Measurements from ENCODE around the gene TENT5C.
A peak's percentile ranks its signal among the peaks of the same experiment; 100 is the strongest.

TENT5C gene

DNA sequence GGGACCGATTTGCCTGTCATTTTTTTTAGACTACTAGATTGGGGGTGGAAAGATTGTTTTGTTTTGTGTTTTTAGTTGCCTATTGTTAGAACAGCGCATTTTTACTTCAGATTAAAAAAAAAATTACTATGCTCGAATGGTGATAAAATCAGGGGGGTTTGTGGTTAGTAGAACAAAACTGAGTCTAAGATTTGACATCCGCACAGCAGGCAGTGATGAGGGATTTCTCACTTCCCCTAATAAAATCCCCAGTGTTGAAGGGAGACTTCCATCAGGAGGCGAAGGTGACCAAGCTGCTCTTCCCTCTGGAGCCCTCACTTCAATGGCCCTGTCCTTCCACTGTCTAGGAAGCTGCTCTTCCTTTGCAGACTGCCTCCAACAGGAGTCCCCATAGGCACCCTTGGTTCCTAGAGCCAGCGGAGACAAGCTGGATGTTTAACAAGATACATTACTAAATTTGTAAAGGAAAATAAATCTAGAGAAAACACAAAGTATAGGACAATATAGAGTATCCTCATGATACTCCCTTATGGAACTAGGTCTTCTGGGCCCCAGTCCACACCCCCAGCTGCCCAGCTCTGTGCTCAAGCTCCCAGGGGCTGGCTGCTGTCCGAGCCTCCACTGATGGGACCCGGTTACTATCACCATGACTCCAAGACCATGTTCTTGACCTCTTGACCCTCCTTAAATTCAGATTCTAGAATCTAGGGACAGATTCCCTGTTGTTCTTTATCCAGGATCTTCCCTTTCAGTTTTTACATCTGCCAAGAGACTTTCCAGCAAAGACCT is 31.0 kb downstream of the TENT5C start:
- DNase-seq = peak in 1 of 5 experiments; percentile 69

DNA sequence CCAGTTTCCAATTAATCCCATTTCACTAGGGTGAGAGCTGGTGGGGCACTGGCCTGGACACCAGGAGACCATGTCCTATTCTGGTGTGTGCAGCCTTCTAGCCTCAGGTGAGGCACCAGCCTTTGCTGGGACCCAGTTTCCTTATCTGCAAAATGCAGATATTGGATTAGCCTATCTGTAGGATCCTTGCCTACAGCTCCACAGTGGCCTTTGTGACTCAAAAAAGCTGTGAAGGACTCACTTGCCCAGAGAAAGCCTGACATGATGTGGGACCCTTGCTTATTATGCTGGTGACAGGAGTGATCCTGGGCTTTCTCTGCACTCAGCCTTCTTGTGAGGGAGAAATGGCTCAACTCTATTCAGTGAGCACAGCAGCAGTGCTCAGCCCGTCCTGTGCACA is 32.3 kb downstream of the TENT5C start:
- DNase-seq = no peak

DNA sequence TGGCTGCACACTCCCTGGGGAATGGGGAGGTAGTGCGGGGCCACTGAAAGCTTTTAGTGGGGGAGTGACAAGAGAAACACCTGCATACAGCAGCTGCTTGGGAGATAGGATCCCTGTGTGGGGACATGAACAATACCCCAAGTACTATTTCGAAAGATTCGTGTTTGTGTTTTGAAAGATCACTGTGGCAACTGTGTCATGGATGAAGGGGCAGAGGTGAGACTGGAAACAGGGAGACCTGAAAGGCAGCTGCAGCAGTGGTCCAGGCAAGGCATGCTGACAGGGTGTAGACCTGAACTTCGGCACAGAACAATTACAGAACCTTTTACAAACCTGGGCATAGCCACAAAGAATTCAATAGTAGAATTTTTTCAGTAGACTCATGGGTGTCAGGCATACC is 32.9 kb downstream of the TENT5C start:
- DNase-seq = no peak

DNA sequence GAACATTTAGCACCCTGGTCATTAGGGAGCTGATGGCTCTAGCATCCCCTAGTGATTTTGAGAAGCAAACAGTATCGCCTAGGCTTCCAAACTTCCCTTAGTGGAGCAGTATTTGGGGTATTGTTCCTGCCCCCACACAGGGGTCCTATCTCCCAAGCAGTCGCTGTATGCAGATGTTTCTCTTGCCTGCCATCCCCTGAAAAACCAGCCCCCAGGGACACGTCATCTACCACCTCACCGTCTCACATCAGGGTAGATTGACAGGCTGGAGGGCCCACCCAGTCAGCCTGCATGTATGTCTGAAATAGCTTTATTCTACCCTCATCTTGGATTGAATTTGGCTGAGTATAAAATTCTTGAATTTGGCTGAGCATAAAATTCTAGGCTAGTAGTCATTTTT is 33.9 kb downstream of the TENT5C start:
- DNase-seq = no peak

DNA sequence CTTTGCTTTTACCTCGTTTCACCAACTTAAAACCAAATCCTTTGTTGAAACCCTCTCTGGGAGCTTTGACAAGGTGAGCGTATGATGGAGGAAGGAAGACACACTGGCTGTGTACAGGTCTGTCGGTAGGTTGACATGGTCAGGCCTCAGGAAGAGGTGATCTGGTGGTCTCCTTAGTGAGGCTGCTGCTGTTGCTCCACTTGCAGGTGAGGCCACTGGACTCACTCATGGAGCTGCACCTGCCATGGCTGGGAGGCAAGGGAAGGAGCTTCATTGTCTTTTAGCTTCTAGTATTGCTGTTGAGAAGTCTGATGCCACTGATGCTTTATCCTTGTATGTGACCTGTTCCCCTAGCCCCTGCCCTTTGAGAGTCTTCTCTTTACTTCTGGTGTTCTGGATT is 35.7 kb downstream of the TENT5C start:
- DNase-seq = no peak

DNA sequence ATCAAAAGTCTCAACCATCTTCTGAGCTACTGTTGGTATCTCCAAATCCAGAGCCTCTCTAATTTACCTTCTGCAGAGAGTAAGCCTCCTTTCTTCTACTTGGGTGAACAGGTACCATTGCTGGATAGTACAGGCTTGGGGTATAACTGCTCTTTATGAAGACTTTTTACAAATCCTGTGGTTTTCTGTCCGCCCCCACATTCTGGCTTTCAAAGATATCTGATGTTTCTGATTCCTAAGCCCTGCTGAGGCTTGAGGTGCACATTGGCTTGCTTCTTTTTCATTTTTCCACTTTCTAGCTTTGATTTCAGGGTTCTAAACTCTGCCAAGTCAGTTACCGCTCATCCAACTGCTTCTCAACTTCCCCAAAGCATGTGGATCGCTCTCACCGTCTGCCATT is 37.1 kb downstream of the TENT5C start:
- DNase-seq = no peak

DNA sequence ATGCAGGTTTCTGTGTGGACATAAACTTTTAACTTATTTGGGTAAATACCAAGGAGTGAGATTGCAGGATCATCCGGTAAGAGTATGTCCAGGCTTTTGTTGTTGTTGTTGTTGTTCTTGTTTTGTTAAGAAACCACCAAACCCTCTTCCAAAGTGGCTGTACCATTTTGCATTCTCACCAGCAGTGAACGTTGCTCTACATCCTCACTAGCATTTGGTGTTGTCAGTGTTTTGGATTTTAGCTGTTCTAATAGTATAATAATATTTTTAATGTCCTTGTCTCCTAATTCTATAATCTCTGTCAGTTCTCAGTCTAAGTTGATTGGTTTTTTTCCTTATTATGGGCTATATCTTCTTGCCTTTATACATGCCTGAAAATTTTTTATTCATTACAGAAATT is 37.8 kb downstream of the TENT5C start:
- no peak for DNase-seq

DNA sequence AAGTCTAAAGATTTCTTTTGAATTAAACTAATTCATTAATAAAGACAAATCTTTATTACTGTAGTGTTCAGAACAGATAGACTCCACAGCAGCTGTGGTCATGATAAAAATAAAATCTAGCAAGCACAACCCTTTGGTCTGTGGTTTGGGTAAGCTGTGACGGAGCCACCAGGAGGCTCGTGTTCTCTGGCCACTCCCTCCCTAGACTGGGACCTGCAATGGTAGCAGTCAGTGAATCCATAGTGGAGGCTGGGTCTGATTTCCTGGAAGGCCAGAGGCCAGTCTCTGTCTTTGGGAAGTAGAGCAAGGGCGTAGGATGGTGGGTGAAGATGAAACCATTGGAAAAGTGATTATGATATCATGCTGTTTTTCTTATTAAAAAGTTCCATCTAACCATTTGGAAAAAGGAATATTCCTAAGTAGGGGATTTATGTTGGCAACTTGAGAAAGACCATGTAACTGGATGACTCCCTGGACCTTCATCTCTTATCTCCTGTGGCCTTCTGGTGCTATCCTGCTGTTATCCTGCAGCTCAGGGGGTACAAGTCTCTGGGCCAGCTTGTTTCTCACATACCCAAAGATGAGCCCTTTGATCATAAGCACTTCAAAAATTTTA is 39.0 kb downstream of the TENT5C start:
- DNase-seq = peak in 2 of 5 experiments; percentile 27 to 69

DNA sequence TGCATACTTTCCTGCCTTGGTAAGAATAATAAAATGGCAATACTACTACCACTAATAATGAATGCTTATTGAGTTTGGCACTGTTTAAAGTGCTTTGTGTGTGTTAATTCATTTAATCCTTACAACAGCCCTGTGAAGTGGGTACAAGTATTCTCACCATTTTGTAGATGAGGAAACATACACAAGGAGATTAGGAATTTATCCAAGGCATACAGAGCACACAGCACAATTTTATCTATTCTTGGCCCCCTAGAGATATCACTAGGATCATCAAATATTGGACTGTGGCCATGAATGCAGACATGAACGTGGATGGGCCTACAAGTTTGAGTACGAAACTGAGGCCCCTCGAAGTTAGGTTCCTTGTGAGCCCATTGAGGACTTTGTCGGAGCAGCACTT is 39.5 kb downstream of the TENT5C start:
- DNase-seq = no peak

DNA sequence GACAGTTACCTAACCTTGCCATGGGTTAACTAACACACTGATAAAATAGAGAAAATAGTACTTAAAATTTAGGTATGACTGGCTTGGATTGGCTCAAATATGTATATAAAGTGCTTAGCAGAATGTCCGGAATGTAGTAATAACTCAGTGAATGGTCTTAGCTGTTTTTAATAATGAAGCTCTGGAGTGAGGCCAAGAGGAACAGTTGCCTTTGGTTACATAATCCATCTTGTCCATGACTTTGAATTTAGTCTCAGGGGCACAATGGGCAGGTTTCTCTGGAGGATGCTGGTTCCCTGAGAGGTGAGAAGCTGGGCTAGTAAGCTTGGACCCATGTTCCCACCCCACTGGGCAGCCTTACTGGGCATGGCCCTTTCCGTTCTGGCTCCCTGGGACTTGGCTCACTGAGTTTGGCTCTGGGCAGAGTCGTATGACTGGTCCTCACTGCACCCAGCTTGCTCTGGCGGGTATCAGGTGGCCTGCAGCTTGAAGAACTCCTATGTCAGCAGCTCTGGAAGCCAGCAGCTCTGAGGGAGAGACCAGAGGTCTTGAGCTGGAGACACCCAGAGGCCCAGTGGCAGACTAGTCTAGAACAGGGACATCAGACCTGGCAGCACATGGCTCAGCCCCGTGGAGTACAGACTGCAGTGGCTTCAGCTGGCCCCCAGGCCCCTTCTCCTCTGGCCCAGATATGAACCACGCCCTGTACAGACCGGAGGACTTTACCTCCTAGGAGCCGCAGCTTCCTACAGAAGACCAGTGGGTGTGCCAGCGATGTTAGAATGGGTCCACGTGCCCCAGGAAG is 40.4 kb downstream of the TENT5C start:
- no peak for DNase-seq

DNA sequence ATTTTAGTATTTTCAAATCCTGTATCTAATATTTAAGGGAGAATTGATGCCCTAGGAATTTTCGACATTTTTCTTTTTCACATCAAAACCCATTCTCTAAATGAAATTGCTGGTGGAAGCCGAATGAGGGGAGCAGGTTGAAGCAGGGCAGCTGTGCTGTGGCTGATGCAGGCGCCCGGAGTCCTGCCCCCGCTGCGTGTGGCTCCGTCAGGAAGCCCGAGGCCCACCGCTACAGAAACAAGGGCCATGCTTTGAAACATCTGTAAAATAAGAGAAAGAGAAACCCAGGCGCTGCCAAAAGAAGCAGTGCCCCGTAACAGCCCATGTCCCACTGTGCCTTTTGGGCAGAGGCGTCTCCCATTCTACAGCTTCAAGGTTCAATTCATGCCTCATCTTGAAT is 41.1 kb downstream of the TENT5C start:
- DNase-seq = no peak

DNA sequence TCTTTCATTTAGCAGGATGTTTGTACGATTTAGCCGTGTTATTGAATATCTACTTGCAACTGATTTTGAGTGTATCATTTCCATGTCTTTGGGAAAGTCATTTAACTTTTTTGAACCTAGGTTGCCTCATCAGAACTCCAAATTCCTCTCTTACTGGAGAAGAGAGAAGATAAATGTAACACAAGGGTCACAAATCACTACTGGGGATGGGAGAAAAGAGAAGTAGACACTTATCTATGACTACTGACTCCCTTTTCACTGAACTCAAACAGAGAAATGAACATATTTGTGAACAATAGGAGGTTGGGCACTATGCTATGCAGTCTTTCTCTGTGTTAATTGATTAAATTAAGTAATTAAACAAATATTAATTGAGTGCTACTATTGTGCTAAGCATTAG is 42.2 kb downstream of the TENT5C start:
- no peak for DNase-seq

DNA sequence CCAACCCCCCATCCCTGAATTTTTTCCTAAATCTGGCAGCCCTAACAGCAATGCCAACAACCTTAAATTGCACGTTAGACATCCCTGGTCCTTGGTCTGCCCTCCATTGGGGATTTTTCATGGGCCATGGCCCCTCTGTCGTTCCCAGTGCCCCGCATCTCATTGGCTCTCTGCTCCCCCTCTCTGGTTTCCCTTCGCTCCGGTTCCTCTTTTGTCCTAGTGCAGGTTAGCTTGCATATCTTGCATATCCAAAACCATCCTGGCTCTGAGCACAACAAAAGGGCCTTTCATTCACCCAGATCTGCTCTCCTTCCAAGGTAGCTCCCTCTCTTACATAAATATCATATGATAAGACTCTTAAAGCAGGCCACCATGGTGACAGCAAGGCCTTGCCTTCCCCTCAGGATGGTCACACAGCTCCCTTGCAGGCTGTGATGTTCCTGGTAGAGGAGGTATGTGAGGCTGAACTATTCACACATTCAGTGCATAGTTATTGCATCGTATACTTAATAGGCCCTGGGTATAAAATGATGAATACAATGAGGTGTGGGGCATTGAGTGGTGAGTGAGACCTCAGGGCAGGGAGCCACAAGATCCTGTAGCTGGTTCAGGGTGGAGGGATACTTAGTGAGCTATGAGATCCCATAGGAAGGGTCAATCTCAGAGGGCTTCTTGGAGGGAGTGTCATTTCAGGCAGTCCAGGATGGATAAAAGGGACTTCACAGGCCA is 45.2 kb downstream of the TENT5C start:
- no peak for DNase-seq

DNA sequence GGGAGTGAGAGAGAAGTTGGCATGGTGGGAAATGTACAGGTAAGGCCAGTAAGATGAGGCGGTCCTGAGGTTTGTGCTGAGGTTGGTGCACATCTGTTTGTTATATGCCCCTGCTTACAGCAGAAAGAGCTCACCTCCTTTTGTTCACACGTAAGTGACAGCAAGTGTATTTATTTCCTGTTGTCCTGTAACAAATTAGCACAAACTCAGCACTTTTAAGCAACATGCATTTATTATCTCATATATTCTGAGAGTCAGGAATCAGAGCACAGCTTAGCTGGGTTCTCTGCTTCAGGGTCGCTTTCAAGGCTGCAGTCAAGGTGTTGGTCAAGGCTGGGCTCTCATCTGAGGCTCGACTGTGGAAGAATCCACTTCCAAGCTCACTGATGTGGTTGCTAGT is 45.8 kb downstream of the TENT5C start:
- DNase-seq = no peak

DNA sequence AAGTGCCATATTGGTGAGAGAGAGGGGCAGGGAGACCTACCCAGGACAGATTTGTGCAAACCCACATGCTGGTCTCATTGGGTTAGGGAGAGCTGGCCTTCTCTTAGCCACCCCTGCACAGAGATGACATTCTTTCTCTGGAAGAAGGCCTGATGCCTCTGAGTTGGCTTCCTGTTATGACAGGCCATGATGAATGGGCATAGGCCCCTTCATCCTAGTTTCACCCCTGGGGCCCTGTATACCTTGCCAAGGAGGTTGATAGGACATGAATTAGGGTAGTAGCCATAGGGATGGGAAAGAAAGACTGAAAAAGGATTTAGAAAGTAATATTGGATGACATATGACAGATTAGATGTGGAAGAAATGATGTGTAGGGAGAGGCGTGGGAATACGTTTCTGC is 46.6 kb downstream of the TENT5C start:
- DNase-seq = no peak

DNA sequence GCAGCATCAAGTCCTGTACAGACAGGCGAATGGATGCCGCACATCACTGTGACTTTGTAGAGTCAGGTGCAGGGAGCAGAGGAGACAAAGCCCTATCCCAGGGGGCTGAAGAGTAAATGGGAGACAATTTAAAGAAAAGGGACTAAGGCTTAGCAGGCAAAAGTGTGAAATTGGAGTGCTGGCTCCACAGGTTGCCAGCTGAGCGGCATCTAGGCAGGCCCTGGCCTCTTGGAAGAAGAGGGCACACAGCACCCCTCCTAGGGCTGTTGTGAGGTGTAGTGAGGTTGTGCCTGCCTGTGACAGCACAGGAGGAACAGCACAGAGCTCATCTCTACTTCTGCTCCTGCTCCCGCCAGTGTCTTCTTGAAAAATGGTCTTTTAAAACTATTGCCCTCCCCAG is 47.3 kb downstream of the TENT5C start:
- DNase-seq = no peak

DNA sequence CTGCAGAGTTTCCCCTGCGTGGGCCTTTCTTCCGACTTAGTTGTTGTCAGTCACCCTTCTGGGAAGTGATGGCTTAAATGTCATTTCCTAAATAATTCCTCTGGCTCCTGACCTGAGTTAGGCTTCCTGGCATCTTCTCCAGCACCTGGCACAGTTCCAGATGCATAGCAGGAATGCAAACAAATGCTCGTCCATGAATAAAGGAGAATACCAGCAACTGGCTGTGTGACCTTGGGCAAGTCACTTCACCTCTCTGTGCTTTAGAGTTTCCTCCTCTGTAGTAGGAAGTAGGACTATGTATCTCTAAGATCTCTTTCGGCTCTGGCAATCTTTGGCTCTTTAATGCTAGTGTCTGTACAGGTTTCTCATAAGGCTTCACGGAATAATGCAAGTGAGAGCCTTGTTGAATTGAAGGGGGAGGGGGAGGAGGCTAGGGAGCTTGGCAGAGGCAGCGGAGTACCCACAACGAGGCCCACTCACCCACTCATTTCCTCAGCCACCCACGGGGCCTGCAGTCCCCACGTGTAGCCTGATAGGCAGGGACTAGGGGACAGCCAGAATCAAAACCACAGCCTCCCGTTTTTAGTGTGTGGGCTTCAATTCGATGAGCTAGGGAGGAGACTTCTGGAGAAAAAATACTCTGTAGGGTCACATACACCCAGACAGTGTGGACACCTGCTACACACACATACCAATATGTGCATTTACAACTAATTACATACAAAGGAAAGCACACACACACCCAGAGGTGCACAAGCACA is 48.1 kb downstream of the TENT5C start:
- DNase-seq = peak in 3 of 5 experiments; percentile 17 to 80 (median 23)

DNA sequence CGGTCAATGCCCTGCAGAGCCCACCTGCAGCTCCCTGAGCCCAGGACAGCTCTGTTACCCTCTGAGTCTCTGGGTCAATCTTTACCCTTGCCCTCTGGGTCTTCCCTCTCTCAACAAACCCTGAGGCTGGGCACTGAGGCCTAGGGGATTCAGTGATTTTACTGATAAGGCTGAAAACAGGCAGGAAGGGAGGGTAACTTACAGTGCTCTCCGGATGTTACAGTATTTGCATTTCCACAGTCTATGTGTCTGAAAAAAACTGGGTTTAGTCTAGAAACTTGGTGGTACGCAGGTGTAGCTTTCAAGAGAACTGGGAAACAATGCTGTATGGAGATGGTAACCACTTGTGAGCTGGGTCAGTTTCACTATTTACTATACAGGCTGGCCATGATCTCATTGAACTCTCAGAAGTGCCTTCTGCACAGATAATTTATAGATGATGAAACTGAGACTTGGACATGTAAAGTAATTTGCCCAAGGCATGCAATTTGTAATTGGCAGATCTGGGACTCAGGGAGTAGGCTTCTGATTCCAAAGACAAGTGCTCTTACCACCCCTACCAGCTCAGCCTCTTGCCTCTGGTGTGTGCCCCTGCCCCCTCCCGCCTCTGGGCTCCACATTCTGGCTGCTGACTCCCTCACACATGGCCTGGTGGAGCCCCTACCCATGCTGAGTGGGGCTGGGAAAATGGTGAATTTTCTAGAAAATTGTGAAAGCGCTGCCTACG is 48.8 kb downstream of the TENT5C start:
- peak in 2 of 5 experiments; percentile 45 to 77 for DNase-seq

DNA sequence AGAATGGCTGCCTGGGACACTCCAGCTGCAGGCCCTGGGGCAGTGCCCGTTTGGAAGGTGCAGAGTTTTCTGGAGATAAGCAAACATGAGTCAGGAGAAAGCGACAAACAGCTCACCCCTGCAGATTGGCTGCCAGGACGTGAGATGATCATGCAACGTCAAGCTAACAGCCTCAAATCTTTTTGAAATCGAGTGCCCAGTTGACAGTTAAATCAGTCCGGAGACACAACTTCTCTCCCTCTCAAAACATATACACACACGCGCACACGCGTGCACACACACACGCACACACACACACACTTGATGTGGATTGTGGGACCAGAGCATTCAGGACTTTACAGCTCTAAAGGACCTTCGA is 49.4 kb downstream of the TENT5C start:
- peak in 1 of 5 experiments; percentile 39 for DNase-seq

DNA sequence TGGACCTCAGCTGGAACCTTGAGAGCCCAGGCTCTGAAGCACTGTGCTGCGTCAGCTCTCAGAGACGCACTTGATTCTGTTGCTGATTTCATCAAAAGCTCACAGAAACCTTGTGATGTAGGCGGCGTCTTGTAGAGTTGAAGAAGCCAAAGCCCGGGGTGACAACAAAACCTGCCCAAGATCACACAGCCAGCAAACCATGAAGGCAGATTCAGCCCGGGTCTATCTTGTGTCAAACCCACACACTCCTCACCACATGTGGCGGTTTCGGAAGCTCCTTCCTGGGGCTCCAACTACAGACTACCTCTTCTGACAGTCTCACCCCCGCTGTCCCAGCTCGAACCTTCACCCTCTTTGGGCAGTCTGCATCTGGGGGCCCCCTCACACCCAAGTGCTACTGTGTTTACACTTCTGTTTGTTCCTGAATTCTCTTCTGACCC is 50.4 kb downstream of the TENT5C start:
- peak; percentile 33 to 97 (median 70) for DNase-seq

DNA sequence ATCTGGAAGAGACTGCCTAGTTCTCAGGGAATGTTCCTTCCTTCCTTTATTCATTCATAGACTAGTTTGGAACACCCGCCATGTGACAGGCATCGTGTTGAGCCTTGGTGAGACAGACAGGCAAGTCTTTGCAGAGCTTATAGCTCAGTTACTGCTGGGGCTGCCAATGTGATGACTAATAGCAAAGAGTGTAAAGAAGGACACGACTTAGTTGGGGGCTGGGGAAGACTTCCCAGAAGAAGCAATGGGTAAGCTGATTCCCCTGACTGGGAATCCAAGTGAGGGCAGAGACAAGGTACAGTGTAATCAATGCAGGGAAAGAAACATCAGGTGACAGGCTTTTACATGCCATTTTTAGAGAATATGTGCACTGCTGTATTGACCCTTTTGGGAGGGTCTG is 51.2 kb downstream of the TENT5C start:
- peak in 1 of 5 experiments; percentile 65 for DNase-seq

Data from T-helper 2 cell (primary cell).